ENCODE results near the gene SFTA2.
A peak's percentile ranks its signal among the peaks of the same experiment; 100 is the strongest.
"Not testable (repeated sequence)": the region's sequence is repeated elsewhere in the genome, so short reads cannot be mapped to it uniquely, and the experiment has no call there.

Gene SFTA2

DNA sequence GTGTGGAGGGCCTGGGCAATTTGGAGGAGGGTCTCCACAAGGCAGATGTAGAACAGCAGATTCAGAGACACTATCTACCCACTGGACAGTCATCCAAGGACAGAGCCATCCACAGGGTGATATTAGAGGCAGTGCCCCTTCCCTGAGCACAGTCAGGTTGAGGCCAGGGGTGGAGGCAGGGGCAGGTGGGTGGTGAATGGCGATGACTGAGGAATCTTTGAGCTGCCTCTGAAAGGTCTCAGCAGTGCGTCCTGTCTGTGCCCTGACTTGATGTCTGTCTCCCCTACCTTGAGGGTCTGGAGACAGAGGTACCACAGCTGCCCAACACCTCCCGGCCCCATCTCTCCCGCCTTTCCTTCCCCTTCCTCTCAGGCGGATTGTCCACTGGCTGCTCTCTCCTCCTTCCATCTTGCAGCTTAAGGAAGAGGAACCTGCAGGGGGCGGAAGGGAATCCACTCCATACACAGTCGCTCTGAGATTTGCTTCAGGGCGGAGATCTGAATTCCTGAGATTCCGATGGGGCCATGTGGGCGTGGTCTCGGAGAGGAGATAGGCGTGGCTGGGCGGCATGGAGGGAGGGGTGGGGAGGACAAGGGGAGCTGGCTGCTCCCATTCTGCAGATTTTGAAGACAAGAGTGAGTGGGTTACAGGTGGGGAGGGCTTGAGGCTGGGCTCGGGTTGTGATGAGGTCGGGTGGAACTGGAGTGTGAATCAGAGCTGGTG lies 10.5 kb upstream of the SFTA2 start:
- no peak for DNase-seq

GRCh38 chr6:30940361-30940986 lies 8.5 kb upstream of the SFTA2 start, which contains the start of gene MUCL3:
Gene MUCL3 (plus strand): TSS chr6:30940973. CDS start chr6:30941000, 27 bp downstream.
- DNase-seq = no peak

DNA sequence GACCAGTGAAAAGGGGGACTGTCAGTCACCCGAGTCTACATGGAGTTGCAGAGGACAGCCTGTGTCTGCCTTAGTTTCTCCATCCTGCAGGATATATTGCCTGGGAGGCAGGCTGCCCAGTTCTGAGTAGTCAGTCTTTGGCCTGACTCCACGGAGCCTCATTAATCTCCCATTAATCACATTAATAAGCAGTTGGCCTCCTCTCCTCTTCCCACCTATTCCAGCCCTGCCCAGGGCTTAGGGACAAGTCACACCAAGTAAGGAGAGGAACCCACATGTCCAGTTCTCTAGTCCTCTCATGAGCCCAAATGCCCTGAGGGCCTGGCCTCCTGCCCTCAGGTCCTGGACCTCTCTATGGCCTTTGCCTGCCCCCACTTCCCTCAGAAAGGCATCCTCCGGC lies 7.5 kb upstream of the SFTA2 start:
- DNase-seq = no peak

DNA sequence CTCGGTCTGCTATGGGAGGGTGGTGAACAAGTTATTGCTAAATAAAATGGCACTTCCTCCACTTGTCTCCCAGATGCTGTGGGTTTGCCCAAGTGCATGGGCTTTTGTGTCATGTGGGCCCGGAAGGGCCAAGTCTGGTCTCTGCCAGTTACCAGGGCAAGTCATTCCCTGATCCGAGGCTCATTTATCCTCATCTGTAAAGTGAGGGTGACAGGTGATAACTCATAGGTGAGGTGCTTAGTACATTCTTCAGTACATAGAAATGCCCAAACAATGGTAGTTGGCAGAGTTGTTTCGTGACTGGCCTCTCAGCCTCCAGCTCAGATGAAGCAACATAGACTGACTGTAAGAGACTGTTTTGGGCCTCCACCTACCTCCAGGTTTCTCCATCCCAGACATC lies 6.8 kb upstream of the SFTA2 start:
- no peak for DNase-seq

DNA sequence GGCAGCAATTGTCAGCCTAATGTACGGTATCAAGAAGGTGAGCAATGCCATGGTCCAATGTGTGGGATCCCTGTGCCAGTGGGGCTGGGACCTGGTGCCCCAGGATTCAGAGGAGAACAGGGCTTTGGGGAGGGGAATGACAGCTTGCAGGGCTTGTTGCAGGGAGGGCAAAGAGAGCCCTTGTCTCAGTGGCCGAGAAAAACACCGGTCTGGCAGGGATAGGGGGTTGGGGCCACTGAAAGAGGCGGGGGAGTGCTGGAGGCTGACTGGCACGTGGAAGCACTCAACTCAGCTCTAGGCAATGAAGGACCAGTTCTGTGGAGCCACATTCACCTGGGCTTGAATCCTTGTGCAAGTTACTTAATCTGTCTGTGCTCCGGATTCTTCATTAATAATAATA lies 5.3 kb upstream of the SFTA2 start:
- DNase-seq = no peak

GRCh38 chr6:30935018-30935417 lies 3.0 kb upstream of the SFTA2 start:
- DNase-seq = no peak

GRCh38 chr6:30932665-30933365 lies 845 bp upstream of the SFTA2 start:
- DNase-seq = no peak

- no peak for DNase-seq
These were observed 698 bp downstream of the SFTA2 start for GRCh38 chr6:30931272-30931671.

DNA sequence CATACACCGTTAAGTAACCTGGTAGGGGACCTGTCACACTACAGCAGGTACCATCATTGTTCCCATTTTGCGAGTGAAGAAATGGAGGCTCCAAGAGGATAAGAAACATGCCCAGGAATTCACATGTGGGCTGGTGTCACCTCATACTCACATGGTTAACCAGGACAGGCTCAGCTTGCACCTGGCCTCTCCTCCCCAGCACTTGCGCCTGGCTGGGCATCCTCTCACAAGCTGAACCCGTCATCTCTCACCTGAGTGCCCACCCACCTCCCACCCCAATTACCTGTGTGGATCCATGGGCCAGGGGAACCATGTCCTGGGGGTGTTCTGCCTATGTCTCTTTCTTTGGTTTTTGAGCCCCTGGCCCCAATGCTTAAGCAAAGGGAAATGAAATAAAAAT lies 1.5 kb downstream of the SFTA2 start:
- no peak for DNase-seq

DNA sequence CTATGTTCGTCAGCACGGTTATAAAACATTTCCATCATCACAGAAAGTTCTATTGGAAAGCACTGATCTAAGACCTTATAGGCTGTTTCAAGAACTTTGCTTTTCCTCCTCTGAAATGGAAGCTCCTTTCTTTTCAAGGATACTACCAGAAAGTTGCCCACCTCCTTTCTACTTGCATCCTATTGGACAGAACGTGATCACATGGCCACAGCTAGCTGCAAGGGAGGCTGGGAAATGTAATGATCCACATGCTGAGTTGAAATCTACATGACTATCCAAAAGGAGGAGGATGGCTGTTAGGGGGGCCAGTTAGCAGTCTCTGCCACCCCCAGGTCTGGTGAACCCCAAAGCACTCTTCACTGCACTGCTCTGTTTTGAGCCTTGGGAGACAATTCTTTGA lies 3.3 kb downstream of the SFTA2 start:
- no peak for DNase-seq

DNA sequence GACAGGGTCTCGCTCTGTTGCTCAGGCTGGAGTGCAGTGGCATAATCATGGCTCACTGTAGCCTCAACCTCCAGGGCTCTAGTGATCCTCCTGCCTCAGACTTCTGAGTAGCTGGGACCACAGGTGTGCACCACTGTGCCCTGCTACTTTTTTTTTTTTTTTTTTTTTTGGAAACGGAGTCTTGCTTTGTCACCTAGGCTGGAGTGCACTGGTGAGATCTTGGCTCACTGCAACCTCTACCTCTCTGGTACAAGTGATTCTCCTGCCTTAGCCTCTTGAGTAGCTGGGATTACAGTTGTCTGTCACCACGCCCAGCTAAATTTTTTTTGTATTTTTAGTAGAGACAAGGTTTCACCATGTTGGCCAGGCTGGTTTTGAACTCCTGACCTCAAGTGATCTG lies 4.9 kb downstream of the SFTA2 start:
- DNase-seq = not testable (repeated sequence)

- no peak for DNase-seq
These were observed 5.3 kb downstream of the SFTA2 start for GRCh38 chr6:30926644-30927043.

DNA sequence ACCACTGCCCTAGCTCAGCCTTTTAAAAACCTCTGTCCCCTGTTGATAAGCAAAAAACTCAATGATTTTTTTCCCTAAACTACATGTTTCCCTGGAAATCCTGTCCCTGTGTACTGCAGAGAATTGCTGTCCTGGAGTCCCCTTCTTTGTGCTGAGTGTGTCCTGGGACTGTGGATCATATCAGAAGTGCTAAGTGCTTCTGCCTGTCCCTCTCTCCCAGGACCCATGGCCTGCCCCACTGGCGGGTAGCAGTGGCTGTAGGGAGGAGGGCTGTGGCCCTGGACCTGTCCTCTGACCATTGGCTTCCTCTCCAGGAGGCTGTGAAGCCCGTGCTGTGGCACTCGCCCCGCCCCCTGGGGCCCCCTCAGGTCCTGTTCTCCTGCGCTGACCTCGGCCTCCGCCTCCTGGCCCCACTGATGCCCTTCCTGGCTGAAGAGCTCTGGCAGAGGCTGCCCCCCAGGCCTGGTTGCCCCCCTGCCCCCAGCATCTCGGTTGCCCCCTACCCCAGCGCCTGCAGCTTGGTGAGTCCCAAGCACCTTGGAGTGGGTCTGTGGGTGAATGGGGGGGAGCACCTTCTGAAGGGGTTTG lies 7.8 kb downstream of the SFTA2 start:
- not testable (repeated sequence) for DNase-seq

GRCh38 chr6:30922447-30922852 lies 9.5 kb downstream of the SFTA2 start:
- no peak for DNase-seq

DNA sequence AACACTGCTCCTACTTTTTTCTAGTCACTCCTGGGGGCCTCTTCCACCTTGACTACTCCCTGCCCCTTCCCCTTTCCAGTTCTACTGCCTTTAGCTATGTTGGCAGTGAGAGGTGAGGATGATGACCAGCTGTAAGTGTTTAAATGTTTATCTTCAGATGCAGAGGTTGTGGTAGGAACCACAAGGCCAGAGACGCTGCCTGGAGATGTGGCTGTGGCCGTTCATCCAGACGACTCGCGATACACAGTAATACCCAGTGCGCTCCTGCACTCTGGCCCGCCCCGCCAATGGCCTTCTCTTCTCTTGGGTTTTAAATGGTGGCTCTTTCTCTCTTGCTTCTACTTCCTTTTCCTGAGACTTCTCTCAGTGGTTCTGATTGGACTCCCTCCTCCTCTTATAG lies 13.3 kb downstream of the SFTA2 start:
- no peak for DNase-seq

DNA sequence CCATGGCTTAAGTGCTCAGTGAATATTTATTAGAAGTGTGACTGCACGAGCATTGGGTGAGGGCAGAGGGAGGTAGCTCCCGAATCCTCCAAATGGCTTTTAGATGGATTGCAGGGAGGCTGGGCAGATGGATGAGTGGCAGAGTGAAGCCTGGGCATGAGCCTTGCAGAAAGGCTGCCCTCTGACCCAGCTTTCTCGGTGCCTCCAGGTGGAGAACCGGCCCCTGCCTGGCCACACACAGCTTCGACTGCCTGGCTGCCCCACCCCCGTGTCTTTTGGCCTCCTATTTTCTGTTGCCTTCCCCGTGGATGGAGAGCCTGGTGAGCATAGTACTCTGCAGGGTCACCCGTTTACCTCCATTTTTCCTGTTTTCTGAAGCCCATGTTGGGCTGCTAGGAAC lies 14.5 kb downstream of the SFTA2 start:
- no peak for DNase-seq

DNA sequence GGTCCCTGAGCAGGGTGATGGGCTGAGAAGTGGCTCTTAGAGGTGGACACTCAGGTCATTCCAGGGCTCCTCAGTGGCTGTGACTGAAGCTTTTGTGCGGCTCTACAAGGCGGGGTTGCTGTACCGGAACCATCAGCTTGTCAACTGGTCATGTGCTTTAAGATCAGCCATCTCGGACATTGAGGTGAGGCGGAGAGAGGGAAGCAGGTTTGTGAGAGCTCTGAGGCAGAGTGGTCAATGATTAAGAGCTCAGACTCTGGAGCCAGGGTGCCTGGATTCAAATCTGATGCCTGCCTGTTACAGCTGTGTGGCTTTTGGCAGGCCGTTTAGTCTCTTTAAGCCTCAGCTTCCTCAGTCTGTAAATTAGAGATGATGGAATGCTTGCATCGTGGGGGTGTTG lies 14.9 kb downstream of the SFTA2 start:
- DNase-seq = no peak

GRCh38 chr6:30915591-30915946 lies 16.4 kb downstream of the SFTA2 start:
- DNase-seq = no peak

DNA sequence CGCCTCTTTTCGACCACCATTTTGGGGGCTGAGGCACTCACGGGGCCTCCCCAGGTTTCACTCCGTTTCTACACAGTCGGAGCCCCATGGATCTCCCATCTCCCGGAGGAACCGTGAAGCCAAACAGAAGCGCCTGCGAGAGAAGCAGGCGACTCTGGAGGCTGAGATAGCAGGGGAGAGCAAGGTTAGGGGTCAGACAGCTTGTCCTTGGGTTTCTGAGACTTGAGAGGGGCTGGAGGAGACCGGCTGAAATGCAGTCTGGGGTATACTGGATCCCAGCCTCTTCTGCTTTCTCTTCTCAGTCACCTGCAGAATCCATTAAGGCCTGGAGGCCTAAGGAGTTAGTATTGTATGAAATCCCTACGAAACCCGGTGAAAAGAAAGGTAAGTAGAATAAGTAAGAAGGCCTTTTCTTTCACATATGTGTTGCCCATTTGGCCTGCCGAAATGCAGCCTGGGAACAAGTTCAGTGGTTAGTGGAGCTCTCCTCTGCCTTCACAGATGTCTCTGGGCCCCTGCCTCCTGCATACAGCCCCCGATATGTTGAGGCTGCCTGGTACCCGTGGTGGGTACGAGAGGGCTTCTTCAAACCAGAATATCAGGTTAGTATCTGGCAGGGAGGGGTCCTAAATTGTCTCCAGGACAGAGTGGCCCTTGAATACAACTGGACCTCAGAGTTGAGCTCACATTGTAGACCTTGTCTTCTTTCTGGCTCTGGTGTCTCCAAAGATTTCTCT lies 16.9 kb downstream of the SFTA2 start:
- DNase-seq = no peak

GRCh38 chr6:30914076-30914853 lies 17.7 kb downstream of the SFTA2 start, which contains the start of gene VARS2:
Gene VARS2 (plus strand): TSS chr6:30914238. CDS start chr6:30914837, 599 bp downstream.
- DNase-seq = peak; percentile 81

DNA sequence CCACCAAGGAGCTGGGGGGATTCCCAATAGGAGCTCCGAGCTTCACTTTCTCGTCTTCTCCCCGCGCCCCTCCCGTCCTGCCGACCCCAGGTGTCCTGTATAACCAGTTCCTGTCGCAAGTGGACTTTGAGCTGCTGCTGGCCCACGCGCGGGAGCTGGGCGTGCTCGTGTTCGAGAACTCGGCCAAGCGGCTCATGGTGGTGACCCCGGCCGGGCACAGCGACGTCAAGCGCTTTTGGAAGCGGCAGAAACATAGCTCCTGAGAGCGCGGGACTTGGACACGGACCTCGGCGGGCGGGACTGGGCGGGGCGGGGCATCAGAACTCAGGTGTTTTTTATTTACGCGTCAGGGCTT lies 18.3 kb downstream of the SFTA2 start:
- DNase-seq = no peak

All from activated CD4-positive, alpha-beta T cell treated with anti-CD3 and anti-CD28 coated beads for 1 hour (primary cell).